Medulla oblongata (tissue), 1 donor: Measurements from ENCODE around the gene PTPRD.

Experiments used
- DNase-seq: peaks from one replicate; pipeline ENCODE4 v3.0.0-alpha.2; 2015; ENCODE audit errors: extremely low spot score

Gene PTPRD

GRCh38 chr9:9893837-9894236 is 719.0 kb downstream of the PTPRD start:
- DNase-seq, result no peak

- no peak for DNase-seq
Observed at GRCh38 chr9:9892217-9892616, 720.6 kb downstream of the PTPRD start.

GRCh38 chr9:9881692-9882091 is 731.1 kb downstream of the PTPRD start:
- no peak for DNase-seq

GRCh38 chr9:9874270-9874669 is 738.5 kb downstream of the PTPRD start:
- DNase-seq, result no peak

- no peak for DNase-seq
Observed at GRCh38 chr9:9862235-9862810, 750.5 kb downstream of the PTPRD start.

GRCh38 chr9:9855177-9856078 is 757.4 kb downstream of the PTPRD start:
- DNase-seq, result no peak

GRCh38 chr9:9847750-9848149 is 765.1 kb downstream of the PTPRD start:
- peak; percentile 8 for DNase-seq

- DNase-seq, result peak; percentile 5
Observed at GRCh38 chr9:9846557-9846956, 766.2 kb downstream of the PTPRD start.

- no peak for DNase-seq
Observed at GRCh38 chr9:9820436-9820835, 792.4 kb downstream of the PTPRD start.

GRCh38 chr9:9819886-9820285 is 792.9 kb downstream of the PTPRD start:
- DNase-seq, result no peak

GRCh38 chr9:9817176-9817575 is 795.6 kb downstream of the PTPRD start:
- DNase-seq, result no peak

- DNase-seq, result no peak
Observed at GRCh38 chr9:9804109-9804508, 808.7 kb downstream of the PTPRD start.

GRCh38 chr9:9799287-9799686 is 813.5 kb downstream of the PTPRD start:
- no peak for DNase-seq

- no peak for DNase-seq
Observed at GRCh38 chr9:9792144-9792857, 820.5 kb downstream of the PTPRD start.

- DNase-seq, result peak; percentile 35
Observed at GRCh38 chr9:9791611-9792010, 821.2 kb downstream of the PTPRD start.

GRCh38 chr9:9790216-9790872 is 822.5 kb downstream of the PTPRD start:
- DNase-seq, result peak; percentile 84

- no peak for DNase-seq
Observed at GRCh38 chr9:9783711-9784110, 829.1 kb downstream of the PTPRD start.

GRCh38 chr9:9783211-9783610 is 829.6 kb downstream of the PTPRD start:
- DNase-seq, result peak; percentile 48

GRCh38 chr9:9778293-9778692 is 834.5 kb downstream of the PTPRD start:
- DNase-seq, result no peak

GRCh38 chr9:9774471-9774870 is 838.3 kb downstream of the PTPRD start:
- DNase-seq, result no peak

GRCh38 chr9:9771314-9771713 is 841.5 kb downstream of the PTPRD start:
- no peak for DNase-seq

- no peak for DNase-seq
Observed at GRCh38 chr9:9764821-9765220, 848.0 kb downstream of the PTPRD start.
